Lung (tissue), 12 donors: ENCODE measurements around the gene BATF2. TPM values are rescaled to one million over a fixed set of nuclear protein-coding genes. Genes with fewer than 3 reads are reported as not detected.

Experiments
- ATAC-seq: fragments of 200-7000 bp; cut with Tn5 transposase; one replicate; pipeline ENCODE4 v1.9.1; 2020; ENCODE audit warnings: moderate number of reproducible peaks; ENCODE audit not compliant: insufficient read depth, low FRiP score
- DNase-seq, 3 donors: peaks; one replicate each; pipeline ENCODE4 v3.0.0-alpha.2; 2013 to 2017
- H3K27ac ChIP-seq, 2 donors: one replicate each; pipeline ENCODE4 v1.5.1; 2013; ENCODE audit warnings: mild to moderate bottlenecking in 2 of 2, moderate library complexity in 2 of 2, control low read depth in 1 of 2, inconsistent platforms in 1 of 2, low read depth in 1 of 2, low read length in 1 of 2
- H3K27me3 ChIP-seq, 3 donors: one replicate each; pipeline ENCODE4 v1.5.1; 2013; ENCODE audit warnings: low read length in 2 of 3; ENCODE audit not compliant: control insufficient read depth in 3 of 3, insufficient read depth in 3 of 3
- H3K36me3 ChIP-seq, 4 donors: one replicate each; pipeline ENCODE4 v1.5.1; 2013; ENCODE audit warnings: low read length in 4 of 4, mild to moderate bottlenecking in 1 of 4, moderate library complexity in 1 of 4; ENCODE audit not compliant: control insufficient read depth in 4 of 4, insufficient read depth in 4 of 4
- H3K4me1 ChIP-seq, 5 donors: one replicate each; pipeline ENCODE4 v1.5.1; 2013; ENCODE audit warnings: low read length in 5 of 5, mild to moderate bottlenecking in 2 of 5, moderate library complexity in 1 of 5; ENCODE audit not compliant: control insufficient read depth in 5 of 5, insufficient read depth in 5 of 5
- H3K4me3 ChIP-seq: one replicate; pipeline ENCODE4 v1.5.1; 2013; ENCODE audit warnings: mild to moderate bottlenecking, control low read depth, moderate library complexity
- H3K9ac ChIP-seq, 2 donors: one replicate each; pipeline ENCODE4 v1.5.1; 2013; ENCODE audit warnings: low read length in 2 of 2, control low read depth in 1 of 2; ENCODE audit not compliant: insufficient read depth in 1 of 2
- H3K9me3 ChIP-seq, 4 donors: one replicate each; pipeline ENCODE4 v1.5.1; 2013; ENCODE audit warnings: low read length in 3 of 4, mild to moderate bottlenecking in 1 of 4, moderate library complexity in 1 of 4; ENCODE audit not compliant: control insufficient read depth in 4 of 4, insufficient read depth in 3 of 4
- WGBS, 2 donors: extraction: QIAGEN DNeasy Blood & Tissue Kit; methylation state at CpG; one replicate each; pipeline ENCODE4 v1.1.7; 2013; 5-methylcytosine and 5-hydroxymethylcytosine counted together
- polyA plus RNA-seq, 2 donors: library from polyadenylated mRNA; stranded (reverse); fragments of 200-250 nt; gene quantifications; one replicate each; pipeline ENCODE4 v1.2.1, GENCODE V29; 2013
- total RNA-seq, 2 donors: library from RNA; depleted of rRNA in 1 of 2; stranded (reverse); fragments of >200 nt in 1 of 2; gene quantifications; one replicate each; pipeline ENCODE4 v1.2.1, GENCODE V29; 2014 to 2021
- TF ChIP-seq, protein P1 (sequence below): IDR thresholded peaks from 2 replicates; pipeline ENCODE4 v1.5.1; 2012; ENCODE audit warnings: mild to moderate bottlenecking; ENCODE audit errors: control extremely low read depth, extremely low read depth
- donor health status: control.
- donor health status: control.
- donor health status: Bipolar disorder and iron deficiency.
- donor health status: healthy.
- donor health status: DM: yes; HTN: yes; CAD: no.

BATF2 gene
- total and polyA plus RNA-seq, 4 donors, result 2.9 to 7.4 (median 5.0) TPM

DNA sequence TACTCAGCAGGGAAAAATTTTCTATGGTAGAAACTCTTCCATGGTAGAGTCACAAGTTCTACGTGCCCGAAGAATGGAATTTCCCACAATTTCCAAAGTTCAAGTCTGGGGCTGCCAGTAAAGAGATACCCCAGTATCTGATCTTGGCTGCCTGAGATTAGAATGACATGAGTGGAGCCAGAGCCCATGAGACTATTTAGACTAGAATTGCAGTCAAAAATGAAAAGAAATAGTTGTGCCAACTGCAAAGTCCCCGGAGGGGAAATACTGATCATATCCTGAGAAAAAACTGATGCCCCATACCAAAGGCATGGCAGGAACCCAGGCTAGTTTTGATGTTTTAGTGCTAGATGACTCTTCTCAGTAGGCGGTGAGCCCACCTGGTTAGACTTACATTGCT lies 36.1 kb downstream of the BATF2 start:
- ATAC-seq (no peak), DNase-seq (no peak)
- Histone ChIP-seq H3K27ac (no peak overlapping the region), H3K36me3 (no peaks in the 10 kb centered on the region), H3K27me3 (no peaks in the 10 kb centered on the region), H3K4me3 (no peak overlapping the region), H3K9ac (no peak overlapping the region), H3K4me1 (no peaks in the 10 kb centered on the region), H3K9me3 (no peaks in the 10 kb centered on the region)
- WGBS, 2 donors, result 62 to 79% methylated on average over 4 of the region's 4 CpGs
- TF ChIP-seq, protein P1, sequence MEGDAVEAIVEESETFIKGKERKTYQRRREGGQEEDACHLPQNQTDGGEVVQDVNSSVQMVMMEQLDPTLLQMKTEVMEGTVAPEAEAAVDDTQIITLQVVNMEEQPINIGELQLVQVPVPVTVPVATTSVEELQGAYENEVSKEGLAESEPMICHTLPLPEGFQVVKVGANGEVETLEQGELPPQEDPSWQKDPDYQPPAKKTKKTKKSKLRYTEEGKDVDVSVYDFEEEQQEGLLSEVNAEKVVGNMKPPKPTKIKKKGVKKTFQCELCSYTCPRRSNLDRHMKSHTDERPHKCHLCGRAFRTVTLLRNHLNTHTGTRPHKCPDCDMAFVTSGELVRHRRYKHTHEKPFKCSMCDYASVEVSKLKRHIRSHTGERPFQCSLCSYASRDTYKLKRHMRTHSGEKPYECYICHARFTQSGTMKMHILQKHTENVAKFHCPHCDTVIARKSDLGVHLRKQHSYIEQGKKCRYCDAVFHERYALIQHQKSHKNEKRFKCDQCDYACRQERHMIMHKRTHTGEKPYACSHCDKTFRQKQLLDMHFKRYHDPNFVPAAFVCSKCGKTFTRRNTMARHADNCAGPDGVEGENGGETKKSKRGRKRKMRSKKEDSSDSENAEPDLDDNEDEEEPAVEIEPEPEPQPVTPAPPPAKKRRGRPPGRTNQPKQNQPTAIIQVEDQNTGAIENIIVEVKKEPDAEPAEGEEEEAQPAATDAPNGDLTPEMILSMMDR, result no peak

DNA sequence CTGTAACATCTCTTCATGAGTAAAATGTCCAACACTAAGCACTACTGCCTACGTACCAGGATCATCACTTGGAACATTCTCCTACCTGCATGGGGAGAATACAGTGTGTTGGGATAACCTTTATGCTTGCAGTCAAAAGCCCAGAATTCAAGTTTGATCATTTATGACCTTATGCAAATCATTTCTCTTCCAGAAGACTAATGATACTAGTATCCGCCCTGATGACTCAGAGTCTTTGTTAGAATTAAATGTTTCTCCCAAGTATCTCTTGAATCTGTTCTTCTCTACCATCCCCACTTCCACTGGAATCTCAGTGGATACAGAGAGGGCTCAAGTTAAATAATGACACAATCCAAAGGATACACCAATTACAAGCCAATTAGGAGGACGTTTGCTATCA lies 37.3 kb downstream of the BATF2 start:
- Histone ChIP-seq H3K9me3 (no peaks in the 10 kb centered on the region), H3K27ac (no peak overlapping the region), H3K9ac (no peak overlapping the region), H3K4me1 (no peaks in the 10 kb centered on the region), H3K27me3 (no peaks in the 10 kb centered on the region), H3K36me3 (no peaks in the 10 kb centered on the region), H3K4me3 (no peak overlapping the region)
- DNase-seq, result no peak
- ATAC-seq, result no peak
- 65 to 71% methylated on average over 3 of the region's 3 CpGs for WGBS, 2 donors
- TF ChIP-seq, protein P1, result no peak

DNA sequence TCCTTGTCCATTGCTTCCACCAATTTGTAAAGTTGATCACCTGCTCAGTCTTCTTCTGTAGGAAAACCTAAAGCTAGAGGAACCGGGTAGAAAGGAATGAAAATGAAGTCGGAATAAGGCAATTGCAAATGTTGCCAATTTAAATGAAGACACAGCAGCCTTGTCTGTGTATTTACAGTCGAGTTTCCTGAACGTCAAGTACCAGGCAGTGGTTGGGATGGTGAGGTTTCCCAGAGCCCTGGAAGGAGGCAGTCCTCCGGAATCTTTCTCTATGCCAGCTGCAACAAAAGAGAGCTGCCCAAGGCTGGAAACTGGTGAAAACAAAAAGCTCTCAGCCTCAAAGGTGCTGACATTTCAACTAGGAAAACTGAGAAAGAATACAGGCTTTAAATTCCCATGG lies 42.6 kb downstream of the BATF2 start:
- TF ChIP-seq, protein P1, result no peak
- Histone ChIP-seq H3K9me3 (no peaks in the 10 kb centered on the region), H3K27me3 (no peaks in the 10 kb centered on the region), H3K9ac (no peak overlapping the region), H3K4me1 (no peaks in the 10 kb centered on the region), H3K36me3 (no peaks in the 10 kb centered on the region), H3K4me3 (no peak overlapping the region), H3K27ac (no peak overlapping the region)
- ATAC-seq (no peak), DNase-seq (no peak)
- WGBS, 2 donors, result 36 to 46% methylated on average over 5 of the region's 5 CpGs

DNA sequence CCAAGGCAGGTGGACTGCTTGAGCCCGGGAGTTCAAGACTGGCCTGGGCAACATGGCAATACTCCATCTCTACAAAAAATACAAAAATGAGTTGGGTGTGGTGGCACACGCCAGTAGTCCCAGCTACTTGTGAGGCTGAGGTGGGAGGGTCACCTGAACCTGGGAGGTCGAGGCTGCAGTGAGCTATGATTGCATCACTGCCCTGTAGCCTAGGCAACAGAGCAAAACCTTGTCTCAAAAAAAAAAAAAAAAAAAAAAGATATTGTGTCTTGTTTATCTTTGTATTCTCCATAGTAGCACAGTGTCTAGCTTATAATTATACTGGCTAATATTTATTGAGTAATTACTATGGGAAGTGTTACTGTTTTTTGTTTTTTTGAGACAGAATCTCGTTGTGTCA lies 45.2 kb downstream of the BATF2 start:
- Histone ChIP-seq H3K27ac (no peak overlapping the region), H3K36me3 (no peaks in the 10 kb centered on the region), H3K9me3 (no peaks in the 10 kb centered on the region), H3K4me3 (no peak overlapping the region), H3K27me3 (no peaks in the 10 kb centered on the region), H3K4me1 (no peaks in the 10 kb centered on the region), H3K9ac (no peak overlapping the region)
- TF ChIP-seq, protein P1, result no peak
- no peak for DNase-seq
- no peak for ATAC-seq
- 70 to 79% methylated on average over 4 of the region's 4 CpGs for WGBS, 2 donors
